GM12865 (cell line): ENCODE results near the gene MRTFA.
"Not testable (repeated sequence)": the region's sequence is repeated elsewhere in the genome, so short reads cannot be mapped to it uniquely, and the experiment has no call there.

ENCODE experiments used
- DNase-seq: peaks from one replicate; pipeline ENCODE4 v3.0.0; 2010; ENCODE audit warnings: low read depth
- H3K4me3 ChIP-seq: 2 replicates; pipeline ENCODE4 v1.5.1; 2011; ENCODE audit warnings: mild to moderate bottlenecking, low read depth, low read length, control low read depth
- TF ChIP-seq, protein P1 (sequence below): IDR thresholded peaks from 2 replicates; pipeline ENCODE4 v1.5.1; 2011; ENCODE audit warnings: low read length, control low read depth, low read depth, inconsistent platforms; ENCODE audit not compliant: insufficient read depth; ENCODE audit errors: missing control alignments

Gene MRTFA

DNA sequence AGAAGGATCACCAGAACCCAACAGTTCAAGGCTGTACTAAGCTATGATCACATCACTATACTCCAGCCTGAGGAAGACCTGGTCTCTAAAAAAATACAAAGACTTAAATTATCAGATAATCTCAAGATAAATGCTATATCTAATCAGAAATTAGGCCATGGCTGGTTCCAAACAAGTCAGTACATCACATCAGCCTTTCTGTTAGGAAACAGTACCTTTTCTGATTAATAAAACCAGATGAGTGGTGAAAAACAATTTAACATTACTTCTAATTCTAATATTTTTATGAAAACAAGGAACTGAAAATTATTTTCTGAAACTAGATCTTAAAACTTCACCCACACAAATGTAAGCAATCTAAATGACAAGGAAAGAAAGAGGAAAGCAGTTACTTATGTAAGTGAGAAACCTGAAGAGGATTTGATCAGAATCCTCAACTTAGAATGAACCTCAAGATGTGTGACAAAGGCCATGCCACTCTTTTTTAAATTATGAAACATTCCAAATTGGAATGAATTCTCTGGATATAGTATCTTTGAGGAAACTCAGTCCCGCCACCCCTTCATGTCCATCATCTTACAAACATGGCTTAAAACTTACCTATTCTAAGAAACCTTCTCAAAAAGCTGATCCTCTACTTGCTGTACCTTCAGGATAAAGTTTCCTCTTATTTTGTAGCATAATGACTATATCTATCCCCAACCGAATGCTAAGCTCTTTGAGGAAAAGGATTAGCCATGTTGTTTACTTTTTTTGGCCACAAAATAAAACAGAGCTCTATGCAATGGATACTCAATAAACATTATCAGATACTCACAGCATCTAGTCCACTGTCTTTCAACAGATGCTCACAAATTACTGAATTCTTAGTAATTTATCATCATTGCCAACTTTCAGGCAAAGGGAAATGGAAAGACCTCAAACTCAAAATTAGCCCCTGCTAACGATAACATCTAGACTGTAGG, 132.0 kb downstream of the MRTFA start:
- TF ChIP-seq, protein P1, sequence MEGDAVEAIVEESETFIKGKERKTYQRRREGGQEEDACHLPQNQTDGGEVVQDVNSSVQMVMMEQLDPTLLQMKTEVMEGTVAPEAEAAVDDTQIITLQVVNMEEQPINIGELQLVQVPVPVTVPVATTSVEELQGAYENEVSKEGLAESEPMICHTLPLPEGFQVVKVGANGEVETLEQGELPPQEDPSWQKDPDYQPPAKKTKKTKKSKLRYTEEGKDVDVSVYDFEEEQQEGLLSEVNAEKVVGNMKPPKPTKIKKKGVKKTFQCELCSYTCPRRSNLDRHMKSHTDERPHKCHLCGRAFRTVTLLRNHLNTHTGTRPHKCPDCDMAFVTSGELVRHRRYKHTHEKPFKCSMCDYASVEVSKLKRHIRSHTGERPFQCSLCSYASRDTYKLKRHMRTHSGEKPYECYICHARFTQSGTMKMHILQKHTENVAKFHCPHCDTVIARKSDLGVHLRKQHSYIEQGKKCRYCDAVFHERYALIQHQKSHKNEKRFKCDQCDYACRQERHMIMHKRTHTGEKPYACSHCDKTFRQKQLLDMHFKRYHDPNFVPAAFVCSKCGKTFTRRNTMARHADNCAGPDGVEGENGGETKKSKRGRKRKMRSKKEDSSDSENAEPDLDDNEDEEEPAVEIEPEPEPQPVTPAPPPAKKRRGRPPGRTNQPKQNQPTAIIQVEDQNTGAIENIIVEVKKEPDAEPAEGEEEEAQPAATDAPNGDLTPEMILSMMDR, result no peak
- DNase-seq, result peak; percentile 19
- H3K4me3 ChIP-seq, result no peak overlapping the region

DNA sequence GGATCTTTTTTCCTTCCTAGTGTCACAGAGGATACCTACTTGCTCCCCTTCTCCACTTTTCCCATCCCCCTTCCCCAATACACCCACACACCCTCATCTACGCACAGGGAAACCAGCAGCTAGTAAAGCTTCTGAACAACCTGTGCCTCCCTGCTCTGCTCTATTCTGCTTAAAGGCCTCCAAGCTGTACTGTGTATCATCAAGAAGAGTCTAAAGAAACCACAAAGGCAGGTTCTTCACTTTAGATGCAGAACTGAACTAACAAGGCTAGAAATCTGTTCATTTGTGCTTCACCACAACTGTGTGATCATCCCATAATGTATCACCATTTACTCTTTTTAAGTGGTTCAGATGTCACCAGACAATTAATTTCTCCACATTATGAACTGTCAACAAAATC, 133.6 kb downstream of the MRTFA start:
- TF ChIP-seq, protein P1, result no peak
- DNase-seq, result no peak
- H3K4me3 ChIP-seq, result no peak overlapping the region

DNA sequence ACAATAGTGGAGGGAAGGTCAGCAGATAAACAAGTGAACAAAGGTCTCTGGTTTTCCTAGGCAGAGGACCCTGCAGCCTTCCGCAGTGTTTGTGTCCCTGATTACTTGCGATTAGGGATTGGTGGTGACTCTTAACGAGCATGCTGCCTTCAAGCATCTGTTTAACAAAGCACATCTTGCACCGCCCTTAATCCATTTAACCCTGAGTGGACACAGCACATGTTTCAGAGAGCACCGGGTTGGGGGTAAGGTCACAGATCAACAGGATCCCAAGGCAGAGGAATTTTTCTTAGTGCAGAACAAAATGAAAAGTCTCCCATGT, 136.1 kb downstream of the MRTFA start:
- not testable (repeated sequence) for H3K4me3 ChIP-seq, DNase-seq

DNA sequence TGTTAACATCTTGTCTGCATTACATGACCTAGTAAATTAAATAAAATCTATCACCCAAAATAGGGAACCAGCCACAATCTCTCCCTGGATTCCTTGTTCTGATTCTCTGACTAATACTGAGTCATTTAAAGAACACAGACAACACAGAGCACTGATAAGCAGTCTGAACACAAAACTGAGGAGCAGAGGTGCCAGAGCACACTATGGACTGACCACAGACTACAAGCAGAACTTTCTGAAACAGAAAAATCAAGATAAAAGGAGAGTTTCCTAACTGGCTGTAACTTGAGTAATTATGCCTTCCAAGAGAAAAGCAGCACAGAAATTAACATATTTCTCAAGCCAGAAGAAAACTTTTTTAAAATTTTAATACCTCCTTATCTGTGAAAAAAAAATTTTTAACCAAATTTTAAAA, 137.3 kb downstream of the MRTFA start:
- H3K4me3 ChIP-seq, result no peak overlapping the region
- TF ChIP-seq, protein P1, result no peak
- DNase-seq, result peak; percentile 72

DNA sequence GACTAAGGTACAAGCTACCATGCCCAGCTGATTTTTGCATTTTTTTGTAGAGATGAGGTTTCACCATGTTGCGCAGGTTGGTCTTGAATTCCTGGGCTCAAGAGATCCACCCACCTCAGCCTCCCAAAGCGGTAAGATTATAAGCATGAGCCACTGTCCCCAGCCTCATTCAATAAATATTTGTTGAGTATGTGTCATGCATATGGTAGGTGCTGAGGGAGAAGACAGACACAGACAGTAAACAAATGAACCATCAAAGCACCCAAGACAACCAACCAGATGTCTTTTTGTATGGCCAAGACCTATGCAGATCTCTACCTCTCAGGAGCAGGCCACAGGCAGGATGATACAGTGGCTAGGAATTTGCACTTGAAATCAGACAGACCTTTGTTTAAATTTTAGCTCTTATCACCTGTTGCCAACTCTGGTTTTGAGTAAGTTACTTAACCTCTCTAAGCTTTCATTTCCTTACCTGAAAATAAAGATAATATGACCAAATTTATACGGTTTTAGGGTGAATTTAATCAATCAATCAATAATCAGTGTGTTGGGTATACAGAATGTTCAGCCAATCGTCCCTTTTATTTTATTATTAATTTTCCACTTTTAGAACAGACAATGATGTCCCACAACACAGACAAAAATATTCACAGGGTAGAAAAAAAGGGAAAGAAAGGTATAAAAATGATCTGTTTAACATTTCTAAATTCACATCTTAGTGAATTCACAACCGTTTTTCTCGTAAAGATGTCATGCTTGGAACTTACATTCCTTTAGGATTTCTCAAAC, 137.9 kb downstream of the MRTFA start:
- H3K4me3 ChIP-seq, result no peak overlapping the region
- DNase-seq, result peak; percentile 62
- TF ChIP-seq, protein P1, result no peak

DNA sequence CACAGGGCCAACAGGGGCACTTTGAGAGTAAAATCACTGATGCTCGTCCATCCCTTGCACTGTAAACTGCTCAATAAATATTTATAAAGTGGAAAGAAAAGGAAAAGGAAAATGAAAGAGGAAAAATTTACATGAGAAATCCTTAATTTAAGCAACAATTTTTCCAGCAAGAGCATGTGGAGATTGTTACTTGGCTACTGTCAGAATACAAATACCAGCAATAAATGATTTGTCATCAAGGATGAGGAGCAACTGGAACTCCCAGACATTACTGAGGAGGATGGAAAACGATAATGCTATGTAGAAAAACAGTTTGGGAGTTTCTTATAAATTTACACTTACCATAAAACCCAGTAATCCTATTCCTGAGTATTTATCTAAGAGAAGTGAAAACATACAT, 143.1 kb downstream of the MRTFA start:
- TF ChIP-seq, protein P1, result no peak
- no peak for DNase-seq
- no peak overlapping the region for H3K4me3 ChIP-seq

DNA sequence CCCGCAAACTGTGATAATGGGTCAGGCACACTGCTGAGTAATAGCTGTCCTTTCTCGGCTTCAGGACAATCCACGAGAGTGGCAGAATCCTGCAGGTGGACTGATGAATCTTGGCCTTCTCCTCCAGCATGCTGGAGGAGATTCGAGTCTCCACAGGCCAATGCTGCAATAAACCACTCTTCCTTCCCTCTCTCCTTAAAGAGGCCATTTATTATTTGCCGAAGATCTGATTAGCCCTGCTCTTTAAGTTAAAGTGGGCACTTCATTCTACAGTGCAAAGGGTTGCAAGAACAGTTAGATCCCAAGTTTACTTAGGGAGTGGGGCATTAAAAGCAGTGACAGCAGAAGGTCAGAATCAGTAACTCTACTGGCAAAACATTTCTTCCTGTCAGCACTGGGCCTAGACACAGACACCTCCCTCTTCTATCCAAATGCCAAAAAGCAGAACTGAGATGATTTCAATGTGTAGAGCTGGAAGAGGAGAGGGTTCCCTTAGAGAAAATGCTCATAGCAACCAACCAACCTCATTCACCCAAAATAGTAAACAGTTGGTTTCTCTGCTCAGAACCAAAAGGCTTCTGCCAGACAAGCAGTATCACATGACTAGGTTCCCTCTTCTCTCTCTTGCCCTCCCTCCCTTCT, 144.4 kb downstream of the MRTFA start:
- TF ChIP-seq, protein P1, result no peak
- peak overlapping the region; percentile 19 for H3K4me3 ChIP-seq
- DNase-seq, result peak; percentile 92
